Fibroblast of lung (primary cell): Measurements from ENCODE around the gene STK11.

ENCODE experiments used
- EZH2 ChIP-seq: IDR thresholded peaks from 2 replicates; pipeline ENCODE4 v1.5.1; 2012; ENCODE audit warnings: low read length, control low read depth, mild to moderate bottlenecking; ENCODE audit errors: missing control alignments
- TF ChIP-seq, protein P1 (sequence below), 2 donors: IDR thresholded peaks in 1 of 2; conservative IDR thresholded peaks in 1 of 2; 1 replicate in 1 of 2; 2 replicates in 1 of 2; pipeline ENCODE4 v1.5.1; 2011 to 2012; ENCODE audit warnings: low read length in 2 of 2, control low read depth in 1 of 2, inconsistent platforms in 1 of 2, low read depth in 1 of 2, mild to moderate bottlenecking in 1 of 2

DNA sequence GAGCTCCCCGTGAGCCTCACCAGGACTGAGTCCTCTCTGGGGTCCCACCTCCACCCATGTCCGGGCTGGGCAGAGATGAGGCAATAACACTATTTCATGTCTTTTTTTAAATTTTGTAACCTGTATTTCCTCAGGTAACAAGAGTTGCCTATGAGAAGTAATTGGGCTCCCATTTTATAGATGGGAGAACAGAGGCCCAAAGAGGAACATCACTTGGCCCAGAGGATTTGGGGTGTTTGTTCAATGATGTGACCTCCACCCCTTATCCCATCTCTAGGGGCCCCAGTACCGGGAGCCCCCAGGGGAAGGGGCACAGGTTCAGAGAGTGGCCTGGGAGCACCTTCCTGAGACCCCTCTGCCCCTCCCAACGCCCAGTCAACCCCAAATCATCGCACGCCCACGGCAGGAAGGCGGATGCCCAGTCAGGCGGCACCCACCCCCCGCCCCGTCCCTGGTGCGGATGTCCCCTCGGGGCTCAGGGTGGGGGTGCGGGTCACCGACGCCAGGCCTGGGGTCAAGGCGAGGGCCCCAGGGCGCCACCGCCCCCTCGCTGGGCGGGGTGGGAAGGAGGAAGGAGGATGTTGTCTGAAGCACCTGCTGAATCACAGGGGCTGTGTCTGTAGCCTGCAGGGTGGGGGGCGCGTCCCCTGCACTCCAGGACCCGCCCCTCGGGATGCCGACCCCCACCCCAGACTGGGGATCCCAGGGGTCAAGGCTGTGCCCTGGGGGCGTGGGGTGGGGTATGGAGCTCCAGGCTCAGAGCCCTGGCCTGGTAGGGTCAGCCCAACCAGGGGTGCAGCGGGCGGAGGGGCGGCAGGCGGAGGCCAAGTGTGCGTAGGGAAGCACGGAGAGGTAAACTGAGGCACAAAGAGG lies 54.5 kb downstream of the STK11 start:
- TF ChIP-seq, protein P1, sequence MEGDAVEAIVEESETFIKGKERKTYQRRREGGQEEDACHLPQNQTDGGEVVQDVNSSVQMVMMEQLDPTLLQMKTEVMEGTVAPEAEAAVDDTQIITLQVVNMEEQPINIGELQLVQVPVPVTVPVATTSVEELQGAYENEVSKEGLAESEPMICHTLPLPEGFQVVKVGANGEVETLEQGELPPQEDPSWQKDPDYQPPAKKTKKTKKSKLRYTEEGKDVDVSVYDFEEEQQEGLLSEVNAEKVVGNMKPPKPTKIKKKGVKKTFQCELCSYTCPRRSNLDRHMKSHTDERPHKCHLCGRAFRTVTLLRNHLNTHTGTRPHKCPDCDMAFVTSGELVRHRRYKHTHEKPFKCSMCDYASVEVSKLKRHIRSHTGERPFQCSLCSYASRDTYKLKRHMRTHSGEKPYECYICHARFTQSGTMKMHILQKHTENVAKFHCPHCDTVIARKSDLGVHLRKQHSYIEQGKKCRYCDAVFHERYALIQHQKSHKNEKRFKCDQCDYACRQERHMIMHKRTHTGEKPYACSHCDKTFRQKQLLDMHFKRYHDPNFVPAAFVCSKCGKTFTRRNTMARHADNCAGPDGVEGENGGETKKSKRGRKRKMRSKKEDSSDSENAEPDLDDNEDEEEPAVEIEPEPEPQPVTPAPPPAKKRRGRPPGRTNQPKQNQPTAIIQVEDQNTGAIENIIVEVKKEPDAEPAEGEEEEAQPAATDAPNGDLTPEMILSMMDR (conservative IDR thresholded peaks at IDR 0.05 in 1 of 2, IDR thresholded peaks at IDR 0.05 in 1 of 2; ENCODE audit: low read depth in 1 of 2, low read length in 2 of 2), result no peak
- TF ChIP-seq EZH2, result no peak
